ENCODE data around the gene JMY.
A peak's percentile ranks its signal among the peaks of the same experiment; 100 is the strongest.

Gene JMY, protein sequence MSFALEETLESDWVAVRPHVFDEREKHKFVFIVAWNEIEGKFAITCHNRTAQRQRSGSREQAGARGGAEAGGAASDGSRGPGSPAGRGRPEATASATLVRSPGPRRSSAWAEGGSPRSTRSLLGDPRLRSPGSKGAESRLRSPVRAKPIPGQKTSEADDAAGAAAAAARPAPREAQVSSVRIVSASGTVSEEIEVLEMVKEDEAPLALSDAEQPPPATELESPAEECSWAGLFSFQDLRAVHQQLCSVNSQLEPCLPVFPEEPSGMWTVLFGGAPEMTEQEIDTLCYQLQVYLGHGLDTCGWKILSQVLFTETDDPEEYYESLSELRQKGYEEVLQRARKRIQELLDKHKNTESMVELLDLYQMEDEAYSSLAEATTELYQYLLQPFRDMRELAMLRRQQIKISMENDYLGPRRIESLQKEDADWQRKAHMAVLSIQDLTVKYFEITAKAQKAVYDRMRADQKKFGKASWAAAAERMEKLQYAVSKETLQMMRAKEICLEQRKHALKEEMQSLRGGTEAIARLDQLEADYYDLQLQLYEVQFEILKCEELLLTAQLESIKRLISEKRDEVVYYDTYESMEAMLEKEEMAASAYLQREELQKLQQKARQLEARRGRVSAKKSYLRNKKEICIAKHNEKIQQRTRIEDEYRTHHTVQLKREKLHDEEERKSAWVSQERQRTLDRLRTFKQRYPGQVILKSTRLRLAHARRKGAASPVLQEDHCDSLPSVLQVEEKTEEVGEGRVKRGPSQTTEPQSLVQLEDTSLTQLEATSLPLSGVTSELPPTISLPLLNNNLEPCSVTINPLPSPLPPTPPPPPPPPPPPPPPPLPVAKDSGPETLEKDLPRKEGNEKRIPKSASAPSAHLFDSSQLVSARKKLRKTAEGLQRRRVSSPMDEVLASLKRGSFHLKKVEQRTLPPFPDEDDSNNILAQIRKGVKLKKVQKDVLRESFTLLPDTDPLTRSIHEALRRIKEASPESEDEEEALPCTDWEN

GRCh38 chr5:79235634-79236361, at the start of gene JMY:
Gene JMY (plus strand): TSS chr5:79236131. CDS start chr5:79236651, 520 bp downstream.
- DNase-seq (ENCODE audit: low read depth): peak; percentile 80

GRCh38 chr5:79186455-79186854, 49.5 kb upstream of the JMY start:
- DNase-seq (ENCODE audit: low read depth): no peak

- DNase-seq (ENCODE audit: low read depth): no peak
Measured at GRCh38 chr5:79189439-79190234, 46.3 kb upstream of the JMY start.

GRCh38 chr5:79190235-79190529, 45.7 kb upstream of the JMY start:
- DNase-seq (ENCODE audit: low read depth): no peak

GRCh38 chr5:79191457-79191856, 44.5 kb upstream of the JMY start:
- DNase-seq (ENCODE audit: low read depth): no peak

GRCh38 chr5:79193643-79194042, 42.3 kb upstream of the JMY start:
- DNase-seq (ENCODE audit: low read depth): no peak

GRCh38 chr5:79200573-79201183, 35.3 kb upstream of the JMY start:
- no peak for DNase-seq (ENCODE audit: low read depth)

GRCh38 chr5:79201206-79201605, 34.7 kb upstream of the JMY start:
- DNase-seq (ENCODE audit: low read depth): no peak

DNA sequence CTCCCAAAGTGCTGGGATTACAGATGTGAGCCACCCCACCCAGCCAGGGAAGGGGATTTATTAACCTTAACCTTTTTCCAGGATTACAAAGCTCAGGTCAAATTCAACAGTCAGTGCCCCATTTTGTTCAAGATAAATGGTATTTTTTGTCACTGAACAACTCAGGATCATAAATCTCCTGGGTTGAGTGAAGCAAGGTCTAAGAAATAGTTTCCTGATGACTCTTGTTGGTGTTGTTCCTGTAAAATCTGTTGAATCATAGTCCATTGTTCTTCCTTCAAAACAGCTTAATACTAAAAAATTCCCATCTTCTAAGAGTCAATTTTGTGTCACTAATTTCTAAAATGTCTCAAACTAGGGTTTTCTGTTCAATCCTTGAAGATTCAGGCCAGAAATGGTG, 33.9 kb upstream of the JMY start:
- no peak for DNase-seq (ENCODE audit: low read depth)

- no peak for DNase-seq (ENCODE audit: low read depth)
Measured at GRCh38 chr5:79205965-79206364, 30.0 kb upstream of the JMY start.

- no peak for DNase-seq (ENCODE audit: low read depth)
Measured at GRCh38 chr5:79206541-79206940, 29.4 kb upstream of the JMY start.

- DNase-seq (ENCODE audit: low read depth): no peak
Measured at GRCh38 chr5:79209505-79209904, 26.4 kb upstream of the JMY start.

DNA sequence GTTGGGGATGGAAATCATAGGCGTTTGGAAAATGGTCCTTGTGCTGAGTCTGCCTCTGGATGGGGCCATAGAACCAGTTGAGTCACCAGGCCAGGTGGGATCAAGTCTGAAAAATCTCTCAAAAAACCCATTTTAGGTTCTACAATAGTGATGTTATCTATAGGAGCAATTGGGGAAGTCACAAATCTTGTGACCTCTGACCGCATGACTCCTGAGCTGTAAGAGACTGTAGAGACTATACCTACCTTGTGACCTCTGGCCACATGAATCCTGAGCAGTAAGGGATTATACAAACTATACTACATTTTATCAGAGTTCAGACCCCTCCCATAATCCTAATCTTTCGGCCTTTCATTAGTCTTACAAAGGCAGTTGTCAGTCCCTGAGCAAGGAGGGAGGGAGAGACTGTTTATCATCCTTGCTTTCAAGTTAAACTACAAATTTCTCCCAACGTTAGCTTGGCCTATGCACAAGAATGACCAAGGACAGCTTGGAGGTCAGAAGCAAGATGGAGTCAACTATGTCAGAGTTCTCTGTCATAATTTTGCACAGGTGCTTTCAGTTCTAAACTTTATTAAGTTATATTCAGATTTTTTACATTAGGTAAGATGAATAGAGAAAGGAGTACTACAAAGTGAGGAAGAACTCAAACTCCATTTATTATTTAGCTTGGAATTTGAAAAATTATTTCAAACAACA, 11.5 kb upstream of the JMY start:
- DNase-seq (ENCODE audit: low read depth): no peak

DNA sequence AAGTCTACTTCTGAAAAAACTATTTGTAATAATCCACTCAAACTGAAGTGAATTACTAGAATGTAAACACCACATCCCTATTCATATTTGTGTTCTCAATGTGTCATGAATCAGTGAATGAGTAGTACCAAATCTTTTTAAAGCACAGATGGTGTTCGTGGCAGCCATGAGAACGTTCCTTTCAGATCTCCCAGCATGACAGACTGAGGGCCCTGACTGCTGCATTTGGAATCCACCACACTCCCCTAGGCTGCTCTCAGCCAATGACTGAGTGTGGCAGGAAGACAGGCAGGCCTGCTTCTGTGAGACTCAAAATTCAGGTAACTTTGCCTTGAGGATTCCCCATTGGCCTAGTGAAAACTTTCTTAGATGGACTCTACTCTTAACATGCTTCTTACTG, 10.9 kb upstream of the JMY start:
- DNase-seq (ENCODE audit: low read depth): no peak

GRCh38 chr5:79225441-79225840, 10.5 kb upstream of the JMY start:
- no peak for DNase-seq (ENCODE audit: low read depth)

- no peak for DNase-seq (ENCODE audit: low read depth)
Measured at GRCh38 chr5:79227484-79228025, 8.4 kb upstream of the JMY start.

GRCh38 chr5:79229357-79230174, 6.4 kb upstream of the JMY start:
- DNase-seq (ENCODE audit: low read depth): no peak

DNA sequence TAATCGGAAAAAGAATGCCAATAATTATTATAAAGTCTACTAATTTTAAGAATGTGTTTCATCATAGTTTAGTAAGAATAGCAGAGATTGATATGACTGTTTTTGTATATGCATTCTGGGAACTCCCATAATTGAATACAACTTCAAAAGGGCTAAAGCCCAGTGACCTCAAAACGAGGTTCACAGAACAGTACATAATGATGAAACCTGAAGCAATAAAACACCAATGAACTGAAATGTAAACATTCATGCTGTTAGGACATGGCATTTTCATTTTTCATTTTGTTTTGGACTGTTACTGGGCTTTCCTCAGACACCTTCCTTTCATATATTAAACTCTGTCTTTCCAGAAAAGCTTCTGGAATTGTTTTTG, 684 bp upstream of the JMY start:
- DNase-seq (ENCODE audit: low read depth): no peak

DNA sequence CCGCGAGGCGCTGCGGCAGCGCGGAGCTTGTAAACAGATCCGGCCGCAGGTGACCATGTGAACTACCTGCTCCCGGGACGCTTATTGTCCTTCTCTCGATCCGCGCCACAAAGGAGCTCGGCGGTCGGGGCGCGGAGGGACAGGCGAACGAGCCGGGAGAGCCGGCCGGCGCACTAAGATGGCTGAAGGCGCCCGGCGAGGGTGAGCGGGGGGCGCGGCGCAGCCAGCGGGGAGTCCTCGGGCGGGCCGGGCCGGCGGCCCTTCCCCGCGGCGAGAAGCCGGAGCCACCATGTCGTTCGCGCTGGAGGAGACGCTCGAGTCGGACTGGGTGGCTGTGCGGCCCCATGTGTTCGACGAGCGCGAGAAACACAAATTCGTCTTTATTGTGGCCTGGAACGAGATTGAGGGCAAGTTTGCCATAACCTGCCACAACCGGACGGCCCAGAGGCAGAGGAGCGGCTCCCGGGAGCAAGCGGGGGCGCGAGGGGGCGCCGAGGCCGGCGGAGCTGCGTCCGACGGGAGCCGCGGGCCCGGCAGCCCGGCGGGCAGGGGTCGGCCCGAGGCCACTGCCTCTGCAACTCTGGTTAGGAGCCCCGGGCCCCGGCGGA, 535 bp downstream of the JMY start:
- peak; percentile 6 for DNase-seq (ENCODE audit: low read depth)

All from activated T-cell treated with anti-CD3 and anti-CD28 coated beads for 24 hours (primary cell).